K562 (cell line): ENCODE measurements around the gene SKAP1. TPM values are rescaled to one million over a fixed set of nuclear protein-coding genes. Genes with fewer than 3 reads are reported as not detected.

Experiments
- EP300 ChIP-seq: IDR thresholded peaks from 2 replicates; pipeline ENCODE4 v1.6.1; 2012; ENCODE audit warnings: low read length, improper control_type of control experiment
- ETS2 ChIP-seq: IDR thresholded peaks from 2 replicates; pipeline ENCODE4 v1.6.1; 2016; ENCODE audit warnings: borderline replicate concordance, missing genetic modification characterization, mild to moderate bottlenecking, moderate library complexity, missing compliant biosample characterization; ENCODE audit not compliant: poor library complexity, severe bottlenecking
- HINFP ChIP-seq: fragments of 450-650 bp; conservative IDR thresholded peaks from 2 replicates; pipeline ENCODE4 v1.6.1; 2016; ENCODE audit warnings: missing genetic modification characterization, low read depth, mild to moderate bottlenecking, control low read depth, missing compliant biosample characterization
- HNRNPH1 ChIP-seq: fragments of 200-400 bp; formaldehyde crosslinking; optimal IDR thresholded peaks from 2 replicates; pipeline ENCODE3; 2017; ENCODE audit warnings: low read depth, mild to moderate bottlenecking, low read length, moderate library complexity
- L3MBTL2 ChIP-seq: fragments of 450-650 bp; IDR thresholded peaks from 2 replicates; pipeline ENCODE4 v1.6.1; 2016; ENCODE audit warnings: mild to moderate bottlenecking, moderate library complexity
- MAFF ChIP-seq: IDR thresholded peaks from 2 replicates; pipeline ENCODE4 v1.6.1; 2012; ENCODE audit warnings: low read length, improper control_type of control experiment
- MTA2 ChIP-seq: fragments of 450-650 bp; IDR thresholded peaks from 2 replicates; pipeline ENCODE4 v1.6.1; 2016; ENCODE audit warnings: low read depth
- NELFE ChIP-seq: IDR thresholded peaks from 2 replicates; pipeline ENCODE4 v1.6.1; 2011; ENCODE audit warnings: mild to moderate bottlenecking; ENCODE audit not compliant: insufficient read depth, insufficient read length
- NEUROD1 ChIP-seq: fragments of 150-350 bp; IDR thresholded peaks from 2 replicates; pipeline ENCODE4 v1.6.1; 2014; ENCODE audit warnings: borderline replicate concordance, low read length, low read depth; ENCODE audit not compliant: partially characterized antibody
- PKNOX1 ChIP-seq: fragments of 450-650 bp; IDR thresholded peaks from 2 replicates; pipeline ENCODE4 v1.6.1; 2016
- POLR2G ChIP-seq: fragments of 200-400 bp; formaldehyde crosslinking; IDR thresholded peaks from 2 replicates; pipeline ENCODE4 v1.6.1; 2017; ENCODE audit warnings: low read depth, mild to moderate bottlenecking, antibody characterized with exemption, low read length, moderate library complexity
- RBM34 ChIP-seq: fragments of 200-400 bp; formaldehyde crosslinking; IDR thresholded peaks from 2 replicates; pipeline ENCODE4 v1.6.1; 2018; ENCODE audit warnings: low read length, borderline replicate concordance; ENCODE audit not compliant: insufficient read depth
- SNIP1 ChIP-seq: fragments of 450-650 bp; IDR thresholded peaks from 2 replicates; pipeline ENCODE4 v1.7.1; 2017; ENCODE audit warnings: low read depth, mild to moderate bottlenecking
- TAL1 ChIP-seq: fragments of 450-650 bp; IDR thresholded peaks from 2 replicates; pipeline ENCODE4 v1.6.1; 2016; ENCODE audit warnings: mild to moderate bottlenecking
- TCF3 ChIP-seq: sonication (generic); formaldehyde crosslinking; IDR thresholded peaks from 2 replicates; pipeline ENCODE4 v1.4.0; 2020; ENCODE audit warnings: mild to moderate bottlenecking, missing genetic modification reagents
- TFAP4 ChIP-seq: sonication (generic); formaldehyde crosslinking; IDR thresholded peaks from 2 replicates; pipeline ENCODE4 v1.8.0; 2022; ENCODE audit warnings: missing genetic modification reagents, mild to moderate bottlenecking, moderate library complexity, borderline replicate concordance
- ZBED1 ChIP-seq: IDR thresholded peaks from 2 replicates; pipeline ENCODE4 v1.6.1; 2014
- ZNF449 ChIP-seq: fragments of 250-450 bp; sonication (Bioruptor Pico); IDR thresholded peaks from 2 replicates; pipeline ENCODE4 v1.8.0; 2022; ENCODE audit warnings: moderate library complexity, mild to moderate bottlenecking, inconsistent platforms
- ZNF507 ChIP-seq: conservative IDR thresholded peaks from 2 replicates; pipeline ENCODE4 v1.6.1; 2017; ENCODE audit warnings: missing genetic modification characterization, missing compliant biosample characterization
- ZNF518B ChIP-seq: fragments of 250-450 bp; sonication (Bioruptor Pico); IDR thresholded peaks from 2 replicates; pipeline ENCODE4 v1.5.0; 2021; ENCODE audit warnings: mild to moderate bottlenecking, moderate library complexity
- polyA plus RNA-seq, 8 experiments: library from polyadenylated mRNA; depleted of rRNA in 4 of 8; stranded (reverse) in 5 of 8; unstranded in 3 of 8; fragments of >200 nt; fragmentation: Nextera tagmentation in 2 of 8; fragmentation: Illumina TruSeq in 1 of 8; extraction: Ambion mirVana in 2 of 8; extraction: Trizol in 1 of 8; gene quantifications; 2 replicates each; pipeline versions ENCODE4 v1.2.1 to v1.2.3, GENCODE V29; 2011 to 2014; ENCODE audit warnings: inconsistent platforms in 1 of 8, missing spikeins in 1 of 8
- total RNA-seq, 7 experiments: library from RNA; depleted of rRNA in 6 of 7; stranded (reverse); fragments of >200 nt in 6 of 7; fragmentation: Illumina TruSeq in 2 of 7; extraction: Trizol in 2 of 7; gene quantifications; 2 replicates each; pipeline versions ENCODE4 v1.2.1 to v1.2.3, GENCODE V29; 2011 to 2021; ENCODE audit warnings: low replicate concordance in 1 of 7

Gene SKAP1
- total and polyA plus RNA-seq, 9 of the 15 experiments (the other 6 are each of a cell fraction or from before 2014, with no cell fraction given), result 0.06 to 0.80 (median 0.10) TPM; not detected in 4

GRCh38 chr17:48439875-48440505, 10.0 kb upstream of the SKAP1 start (continued):
- no peak for TF ChIP-seq ZNF518B
- TF ChIP-seq HNRNPH1, result no peak
- TF ChIP-seq NEUROD1, result no peak
- no peak for TF ChIP-seq NELFE
- TF ChIP-seq ZNF449, result no peak
- TF ChIP-seq PKNOX1, result no peak; the same call in 1 of the 2 replicates
- TF ChIP-seq TFAP4 (CRISPR knock-in tag), result peak; percentile 45; the same call in 1 of the 2 replicates
- TF ChIP-seq MAFF, result no peak
- TF ChIP-seq RBM34, result no peak
- TF ChIP-seq SNIP1, result no peak
- TF ChIP-seq POLR2G, result no peak
- no peak for TF ChIP-seq EP300
- TF ChIP-seq ETS2, result no peak
- TF ChIP-seq L3MBTL2, result 0 out of 2 replicates have a peak, but pooled peaks have one; percentile 32
- TF ChIP-seq TCF3 (CRISPR knock-in tag), result peak; percentile 37; the same call in 1 of the 2 replicates
- peak; percentile 15; the same call in 1 of the 2 replicates for TF ChIP-seq TAL1
- TF ChIP-seq ZBED1, result no peak
- no peak for TF ChIP-seq ZNF507 (tag)
- TF ChIP-seq MTA2, result no peak
- TF ChIP-seq HINFP, result no peak
